GM19463 (cell line): ENCODE results near the gene SASH1.

Experiments used
- ATAC-seq: cut with Tn5 transposase; IDR thresholded peaks from one replicate; pipeline ENCODE4 v1.9.1; 2021; ENCODE audit warnings: mild to moderate bottlenecking, moderate library complexity; ENCODE audit not compliant: unreplicated experiment

The SASH1 gene

GRCh38 chr6:148516617-148517016, 174.0 kb downstream of the SASH1 start:
- no peak for ATAC-seq

GRCh38 chr6:148517470-148517869, 174.8 kb downstream of the SASH1 start:
- no peak for ATAC-seq

GRCh38 chr6:148518511-148519156, 176.0 kb downstream of the SASH1 start:
- ATAC-seq: no peak

DNA sequence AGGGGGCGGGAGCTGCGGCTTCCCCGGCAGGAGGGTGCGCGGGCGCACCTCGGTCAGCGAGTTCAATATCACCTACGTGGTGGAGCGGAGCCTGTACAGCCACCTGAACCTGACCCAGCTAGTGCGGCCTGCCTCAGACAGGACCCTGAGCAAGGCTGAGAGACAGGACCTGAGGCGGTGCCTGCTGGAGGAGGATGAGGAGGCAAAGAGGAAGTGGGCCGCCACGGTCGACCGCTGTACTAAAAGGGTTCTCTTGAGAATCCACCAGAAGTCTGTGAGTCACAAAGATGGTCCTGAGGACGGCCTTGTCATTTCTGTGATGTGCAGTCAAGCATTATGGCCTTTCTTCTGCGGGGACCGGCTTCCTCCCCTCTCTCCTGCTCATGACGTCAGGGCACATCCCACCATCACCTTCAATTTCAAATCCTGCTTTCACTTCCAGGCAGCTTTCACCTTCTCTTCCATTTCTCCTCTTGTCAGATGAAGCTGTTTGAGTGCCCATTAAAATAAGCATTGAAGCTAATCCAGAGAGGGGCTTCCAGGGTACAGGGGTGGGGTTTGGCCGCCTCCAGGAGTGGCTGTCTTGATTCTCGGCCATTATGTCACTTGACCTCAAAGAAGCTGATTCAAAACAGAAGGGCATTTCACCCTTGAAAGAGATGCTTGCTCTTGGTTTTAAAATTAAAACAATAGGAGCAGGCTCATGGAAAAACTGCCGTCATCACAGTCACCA, 177.6 kb downstream of the SASH1 start:
- peak; percentile 93 for ATAC-seq

DNA sequence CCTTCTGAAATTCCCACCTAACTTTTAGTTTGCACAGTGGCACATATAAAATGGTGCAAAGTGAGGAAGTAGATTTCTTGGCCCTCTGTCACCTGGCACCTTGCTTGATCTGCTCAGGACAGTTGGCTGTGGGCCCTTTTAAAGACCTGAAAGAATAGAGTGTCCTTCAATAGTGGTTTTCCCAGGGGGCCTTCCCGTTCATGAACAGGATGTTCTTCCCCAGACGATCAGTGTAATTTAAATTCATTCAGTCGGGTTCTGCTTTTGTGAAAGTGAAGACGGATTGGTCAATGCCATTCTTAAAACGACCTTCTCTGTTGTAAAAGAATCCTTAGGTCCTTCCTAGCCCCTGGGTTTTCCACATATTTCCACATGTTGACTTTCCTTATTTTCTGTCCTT, 178.5 kb downstream of the SASH1 start:
- no peak for ATAC-seq

- ATAC-seq: no peak
Measured at GRCh38 chr6:148521586-148521985, 178.9 kb downstream of the SASH1 start.

- no peak for ATAC-seq
Measured at GRCh38 chr6:148523048-148523447, 180.4 kb downstream of the SASH1 start.

GRCh38 chr6:148523551-148523950, 180.9 kb downstream of the SASH1 start:
- no peak for ATAC-seq

DNA sequence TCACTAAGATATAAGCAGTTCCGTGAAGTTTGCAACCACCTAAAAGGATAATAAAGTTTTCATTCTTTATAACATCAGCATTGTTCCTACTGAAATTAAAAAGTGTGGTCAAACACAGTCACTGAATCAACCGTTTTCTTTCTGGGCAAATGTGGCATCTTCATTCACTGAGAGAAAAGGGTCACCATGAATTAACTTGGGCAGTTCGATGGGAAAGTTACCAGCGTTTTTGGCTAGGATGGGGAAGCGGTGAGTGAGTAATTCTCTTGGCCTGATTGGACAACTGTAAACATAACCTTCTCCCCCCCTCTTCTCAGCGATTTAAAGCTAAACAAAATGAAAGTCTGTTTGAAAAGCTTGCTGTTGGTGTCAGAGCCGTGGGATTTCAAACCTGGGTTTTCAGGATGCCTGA, 181.8 kb downstream of the SASH1 start:
- no peak for ATAC-seq

DNA sequence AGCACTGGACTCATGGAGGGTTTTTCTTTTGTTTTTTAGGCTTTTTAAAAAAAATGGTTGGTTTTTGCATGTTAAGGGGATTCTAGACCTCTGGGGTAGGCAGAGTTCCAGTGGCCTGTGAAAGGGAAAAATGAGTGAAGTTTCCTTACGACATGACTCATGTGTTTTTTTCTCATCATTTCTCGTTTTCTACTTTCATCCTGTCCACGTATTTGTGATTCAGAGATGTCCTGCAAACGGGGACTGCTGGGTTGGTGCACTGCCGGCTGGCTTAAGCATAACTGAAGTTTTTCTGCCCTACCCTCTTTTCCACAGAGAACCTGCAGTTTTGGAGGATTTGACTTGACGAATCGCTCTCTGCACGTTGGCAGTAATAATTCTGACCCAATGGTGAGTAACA, 182.3 kb downstream of the SASH1 start:
- no peak for ATAC-seq

DNA sequence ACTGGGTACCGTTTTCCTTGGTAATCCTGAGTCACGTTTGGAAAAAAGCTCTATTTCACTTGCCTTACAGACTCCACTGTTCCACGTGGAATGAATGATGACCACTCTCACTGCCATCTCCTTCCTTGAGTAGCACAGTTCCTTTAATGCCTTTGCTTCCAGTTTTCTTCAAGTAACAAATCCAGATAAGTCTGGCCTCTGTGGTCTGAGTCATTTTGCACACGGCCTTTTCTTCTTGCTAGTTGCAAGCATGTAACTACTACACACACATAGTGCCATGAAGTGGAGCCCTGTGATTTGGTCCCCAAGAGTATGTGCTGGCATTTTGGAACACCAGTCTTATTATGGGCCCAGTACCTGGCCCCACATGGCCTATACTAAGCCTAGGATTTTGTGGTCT, 182.8 kb downstream of the SASH1 start:
- no peak for ATAC-seq

GRCh38 chr6:148526145-148526544, 183.5 kb downstream of the SASH1 start:
- ATAC-seq: no peak

- no peak for ATAC-seq
Measured at GRCh38 chr6:148528292-148528691, 185.7 kb downstream of the SASH1 start.

DNA sequence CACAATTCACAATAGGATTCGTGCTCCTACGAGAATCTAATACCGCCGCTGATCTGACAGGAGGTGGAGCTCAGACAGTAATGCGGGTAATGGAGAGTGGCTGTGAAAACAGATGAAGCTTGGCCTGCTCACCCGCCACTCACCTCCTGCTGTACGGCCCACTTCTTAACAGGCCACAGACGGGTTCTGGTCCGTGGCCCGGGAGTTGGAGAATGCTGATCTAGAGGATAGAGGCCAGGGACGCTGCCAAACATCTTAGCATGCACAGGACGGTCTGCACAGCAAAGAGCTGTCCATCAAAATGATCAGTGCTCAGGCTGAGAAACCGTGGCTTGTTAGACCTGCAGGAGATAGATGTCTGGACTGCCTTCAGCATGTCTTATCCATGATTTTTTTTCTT, 186.4 kb downstream of the SASH1 start:
- ATAC-seq: no peak

DNA sequence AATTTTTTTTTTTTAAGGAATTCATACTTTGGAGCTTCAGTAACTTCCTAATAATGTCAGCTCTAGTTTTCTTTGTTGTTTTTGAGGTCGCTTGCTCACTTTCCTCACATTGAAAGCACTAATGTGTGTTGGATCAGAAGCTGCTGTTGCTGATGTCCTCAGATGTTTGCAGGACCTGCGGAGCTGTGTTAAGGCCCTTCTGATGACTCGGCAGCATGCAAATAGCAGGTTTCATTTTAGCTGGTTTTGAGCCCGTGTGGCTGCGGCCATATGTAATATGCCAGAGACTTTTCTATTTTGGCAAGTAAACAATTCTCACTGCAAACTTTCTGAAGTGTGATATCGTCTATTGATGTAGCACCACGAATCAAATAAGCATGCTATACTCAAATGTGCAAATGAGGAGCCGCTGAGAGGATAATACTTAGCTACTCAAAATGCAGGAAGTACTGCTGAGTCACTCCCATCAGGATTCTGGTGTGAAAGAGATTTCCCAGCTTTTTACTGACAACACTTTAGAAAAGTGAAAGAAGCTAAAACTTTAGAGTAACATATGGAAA, 187.8 kb downstream of the SASH1 start:
- peak; percentile 97 for ATAC-seq

GRCh38 chr6:148530976-148531375, 188.3 kb downstream of the SASH1 start:
- no peak for ATAC-seq

DNA sequence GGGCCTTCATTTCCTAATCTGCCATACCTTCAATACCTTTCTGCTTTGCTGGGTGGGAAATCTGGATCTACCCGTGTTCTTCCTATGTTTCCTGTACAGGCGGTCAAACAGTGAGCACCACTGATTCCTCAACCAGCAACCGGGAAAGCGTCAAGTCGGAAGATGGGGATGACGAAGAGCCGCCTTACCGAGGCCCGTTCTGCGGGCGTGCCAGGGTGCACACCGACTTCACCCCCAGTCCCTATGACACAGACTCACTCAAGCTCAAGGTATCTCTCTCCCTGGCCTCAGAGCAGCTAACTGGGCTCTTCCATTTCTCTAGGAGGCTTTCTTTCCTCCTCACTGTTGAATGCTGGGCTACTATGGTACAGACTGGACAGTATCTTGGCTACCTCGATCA, 190.1 kb downstream of the SASH1 start:
- ATAC-seq: no peak

DNA sequence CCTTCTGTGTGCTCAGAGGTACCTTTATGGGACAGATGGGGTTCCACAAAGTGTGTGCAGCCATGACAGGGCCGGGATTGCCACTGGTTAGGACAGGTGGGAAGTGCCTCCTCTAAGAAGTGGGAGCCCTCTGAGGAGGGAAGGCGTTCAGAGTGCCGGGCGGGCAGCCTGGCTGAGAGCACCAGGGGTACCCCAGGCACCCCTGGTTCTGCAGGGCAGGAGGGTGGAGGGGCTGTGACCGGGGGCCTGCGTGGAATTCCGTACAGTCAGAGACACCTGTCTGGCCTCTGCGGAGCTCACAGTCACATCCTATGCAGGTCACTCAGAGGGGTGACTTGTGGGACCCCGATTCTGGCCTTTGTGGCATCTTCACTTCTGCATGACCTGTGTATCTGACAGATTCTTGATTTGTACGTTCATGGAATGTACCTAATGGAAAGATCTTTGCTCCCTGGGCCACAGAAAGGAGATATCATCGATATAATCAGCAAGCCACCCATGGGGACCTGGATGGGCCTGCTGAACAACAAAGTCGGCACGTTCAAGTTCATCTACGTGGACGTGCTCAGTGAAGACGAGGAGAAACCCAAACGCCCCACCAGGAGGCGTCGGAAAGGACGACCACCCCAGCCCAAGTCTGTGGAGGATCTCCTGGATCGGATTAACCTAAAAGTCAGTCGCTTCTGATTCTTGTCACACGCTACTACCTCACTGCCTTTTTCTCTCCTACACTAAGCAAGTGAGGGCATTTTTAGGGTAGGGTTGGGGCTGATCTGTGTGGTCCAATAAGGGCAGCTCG, 190.9 kb downstream of the SASH1 start:
- no peak for ATAC-seq

DNA sequence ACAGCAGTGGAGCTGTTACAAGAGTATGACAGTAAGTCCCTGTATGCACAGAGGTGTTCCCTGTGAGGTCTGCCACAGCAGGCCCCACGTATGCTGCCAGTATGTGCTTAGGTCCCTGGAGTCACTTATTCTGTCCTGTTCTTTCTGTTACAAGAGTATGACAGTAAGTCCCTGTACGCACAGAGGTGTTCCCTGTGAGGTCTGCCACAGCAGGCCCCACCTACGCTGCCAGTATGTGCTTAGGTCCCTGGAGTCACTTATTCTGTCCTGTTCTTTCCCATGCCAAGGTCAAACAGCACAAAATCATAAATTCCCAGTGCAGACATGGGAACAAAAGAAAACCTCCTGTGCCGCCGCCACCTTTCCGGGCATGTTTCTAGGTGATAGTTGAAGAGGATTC, 192.2 kb downstream of the SASH1 start:
- no peak for ATAC-seq

DNA sequence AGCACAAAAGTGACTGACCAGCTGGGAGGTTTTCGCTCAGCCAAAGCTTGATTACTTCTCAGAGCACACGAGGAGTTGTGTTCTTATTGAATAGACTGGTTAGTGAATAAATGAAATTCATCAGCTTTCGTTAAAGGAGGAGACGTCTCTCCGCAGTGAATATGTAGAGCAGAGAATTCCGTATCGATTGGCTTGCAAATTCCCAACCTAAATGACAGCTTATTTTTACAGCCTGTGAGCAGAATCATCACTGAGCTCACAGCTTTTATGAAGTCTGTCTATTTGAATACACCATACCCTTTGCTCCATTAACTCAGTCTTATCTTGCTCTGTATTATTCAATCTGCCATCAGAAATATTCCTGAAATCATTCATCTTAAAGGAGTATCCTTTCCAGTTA, 192.7 kb downstream of the SASH1 start:
- no peak for ATAC-seq

GRCh38 chr6:148535976-148536375, 193.3 kb downstream of the SASH1 start:
- no peak for ATAC-seq
